RPMI8226 (cell line): Measurements from ENCODE around the gene BNC2.

ENCODE experiments used
- DNase-seq: peaks from one replicate; pipeline ENCODE4 v3.0.0-alpha.2; 2015

The BNC2 gene

DNA sequence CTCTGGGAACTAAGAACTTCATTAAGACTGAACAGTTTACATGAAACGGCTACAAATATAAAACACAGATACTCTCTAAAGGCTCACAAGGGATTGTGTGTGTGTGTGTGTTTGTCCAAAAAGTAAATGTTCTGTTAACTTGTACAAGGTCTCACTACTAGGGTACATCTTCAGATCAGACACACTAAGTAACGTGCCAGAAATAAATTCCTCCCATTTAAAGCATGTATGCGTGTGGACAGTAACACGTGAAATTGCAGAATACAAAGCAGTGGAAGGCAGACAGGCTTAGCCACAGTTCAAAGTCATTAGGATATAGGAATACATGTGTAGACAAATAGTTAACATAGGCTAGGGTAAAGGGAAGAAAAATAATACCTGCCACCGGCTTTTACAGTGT, 1.8 kb downstream of the BNC2 start:
- DNase-seq = no peak

DNA sequence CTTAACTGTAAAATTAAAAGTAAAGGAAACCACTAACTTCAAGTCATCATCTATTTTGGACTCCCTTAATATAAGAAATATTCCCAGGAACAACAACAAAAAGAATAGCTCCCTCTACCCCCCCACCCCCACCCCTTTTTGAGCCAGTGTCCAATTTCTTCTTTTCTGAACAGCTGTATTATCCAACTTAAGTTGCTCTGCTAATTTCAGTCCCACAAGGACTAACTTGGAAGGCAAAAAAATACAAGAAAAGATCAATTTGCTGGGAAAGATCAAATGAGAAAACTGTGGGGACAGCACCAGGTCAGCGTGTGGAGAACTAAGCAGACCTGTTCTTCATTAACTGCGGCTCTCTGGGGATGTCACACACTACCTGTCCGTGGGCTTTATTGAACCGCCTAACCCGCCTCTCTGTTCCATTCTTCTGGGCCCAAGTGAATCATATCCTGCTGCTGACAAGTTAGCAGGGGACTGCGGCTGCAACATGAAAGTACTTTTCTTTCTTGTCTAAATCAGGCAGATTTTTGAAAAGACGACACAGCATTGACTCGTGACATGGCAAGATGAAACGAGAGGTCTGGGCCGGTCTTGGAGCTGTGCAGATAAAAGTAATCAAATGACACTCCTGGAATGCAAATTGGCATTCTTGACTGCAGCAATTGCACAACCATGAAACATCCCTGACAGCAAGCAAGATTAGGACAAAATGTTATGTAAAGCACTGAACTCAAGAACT, 2.7 kb downstream of the BNC2 start:
- no peak for DNase-seq

DNA sequence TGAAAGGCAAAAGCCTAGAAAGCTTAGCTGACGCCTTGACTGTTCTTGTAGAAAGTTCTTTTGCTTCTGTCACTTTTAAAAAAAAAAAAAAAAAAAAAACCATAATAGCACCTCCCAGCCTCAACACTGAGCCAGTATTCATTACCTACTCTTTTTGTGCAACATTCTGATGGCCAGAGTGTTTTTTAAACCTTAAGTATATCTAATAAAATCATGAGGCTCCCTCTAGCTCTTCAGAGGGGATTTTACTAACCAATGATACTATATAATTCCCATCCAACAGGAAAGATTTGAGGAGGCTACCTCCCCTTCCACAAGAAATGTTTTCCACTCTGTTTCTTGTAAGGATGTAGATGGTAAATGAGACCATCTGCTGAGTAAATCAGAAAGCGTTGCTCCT, 3.9 kb downstream of the BNC2 start:
- DNase-seq = no peak

DNA sequence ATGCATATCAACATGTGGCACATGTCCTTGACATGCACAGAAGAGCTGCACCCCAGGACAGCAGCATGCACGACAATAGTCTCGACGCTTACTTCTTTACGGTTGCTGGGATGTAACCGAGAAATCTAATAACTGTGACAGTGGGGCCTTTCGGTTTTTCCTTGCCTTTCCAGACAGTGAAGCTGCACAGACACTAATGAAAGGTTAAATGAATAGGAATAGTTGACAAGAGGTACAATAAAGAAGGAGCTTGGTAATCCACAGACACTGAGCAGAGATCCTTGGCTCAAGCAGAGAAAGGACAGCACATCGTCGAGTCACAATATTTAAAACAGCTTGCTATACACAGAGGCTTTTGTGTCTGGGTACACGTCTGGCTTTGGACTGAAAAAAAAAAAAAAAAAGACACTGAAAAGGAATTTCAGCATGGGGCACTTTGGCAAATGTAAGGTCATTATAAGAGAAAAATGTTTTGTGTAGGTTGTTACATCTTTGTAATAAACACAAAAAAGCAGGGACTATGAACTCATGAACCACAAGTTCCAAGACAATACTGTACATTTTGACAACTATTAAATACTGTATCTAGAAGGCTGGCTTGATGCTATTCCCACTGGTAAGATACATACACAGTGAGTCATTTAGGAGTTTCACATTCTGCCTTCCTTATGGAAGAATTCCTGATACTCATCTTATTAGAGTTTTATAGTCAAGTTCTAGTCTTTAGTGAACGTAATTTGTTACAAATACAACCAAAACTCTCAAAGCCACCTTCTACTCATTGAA, 5.6 kb downstream of the BNC2 start:
- no peak for DNase-seq

DNA sequence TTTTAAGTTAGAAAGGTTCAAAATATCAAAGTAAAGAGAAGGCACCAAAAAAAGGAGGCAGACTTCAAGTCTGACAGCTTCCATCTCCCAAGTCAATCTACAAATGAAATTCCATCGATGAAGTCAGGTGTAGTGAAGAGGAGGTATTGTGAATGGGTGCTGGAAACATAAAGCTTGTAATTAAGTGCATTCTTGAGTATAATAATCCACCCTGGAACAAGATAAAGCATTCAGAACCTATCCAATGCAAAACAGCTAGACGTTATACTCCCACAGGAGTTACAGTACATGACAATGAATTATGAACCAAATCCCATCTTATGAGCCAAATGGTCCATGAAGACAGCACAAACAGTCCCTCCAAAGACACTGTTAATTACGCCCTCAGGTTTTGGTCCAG, 22.3 kb downstream of the BNC2 start:
- no peak for DNase-seq

DNA sequence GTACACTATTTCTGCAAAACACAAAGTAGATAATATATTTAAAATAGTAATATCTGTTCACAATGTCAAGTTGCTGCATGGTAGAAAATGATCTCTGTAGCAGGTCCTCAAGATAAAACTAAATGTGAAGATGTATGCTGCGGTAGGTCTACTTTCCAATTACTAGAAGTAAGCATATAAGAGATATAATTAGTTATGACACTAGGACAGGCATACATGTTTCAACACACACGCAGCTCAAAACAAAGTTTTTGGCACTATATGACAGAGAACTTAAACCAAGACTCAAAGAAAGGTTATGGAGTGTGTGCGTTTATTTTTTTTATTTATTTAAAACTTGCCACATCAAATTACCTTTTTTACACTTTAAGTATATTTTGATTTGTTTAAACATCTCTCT, 23.5 kb downstream of the BNC2 start:
- no peak for DNase-seq

DNA sequence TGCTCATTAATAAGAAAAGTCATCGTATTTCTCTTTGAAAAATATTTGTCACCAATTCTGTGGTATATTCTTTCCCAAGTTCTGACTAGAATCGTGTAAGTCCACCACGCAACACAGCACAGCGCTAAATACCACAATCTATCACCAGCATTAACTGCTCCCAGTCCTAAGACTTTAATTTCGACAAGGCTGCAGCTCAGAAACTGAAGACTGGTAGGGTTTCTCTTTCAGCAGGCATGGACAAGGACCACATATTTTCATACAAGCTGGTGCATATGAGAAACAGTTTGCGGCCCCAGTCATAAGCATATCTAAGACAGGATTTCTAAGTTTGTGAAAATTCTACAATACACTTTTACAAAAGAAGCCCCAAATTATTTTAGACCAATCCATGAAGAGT, 24.1 kb downstream of the BNC2 start:
- no peak for DNase-seq

DNA sequence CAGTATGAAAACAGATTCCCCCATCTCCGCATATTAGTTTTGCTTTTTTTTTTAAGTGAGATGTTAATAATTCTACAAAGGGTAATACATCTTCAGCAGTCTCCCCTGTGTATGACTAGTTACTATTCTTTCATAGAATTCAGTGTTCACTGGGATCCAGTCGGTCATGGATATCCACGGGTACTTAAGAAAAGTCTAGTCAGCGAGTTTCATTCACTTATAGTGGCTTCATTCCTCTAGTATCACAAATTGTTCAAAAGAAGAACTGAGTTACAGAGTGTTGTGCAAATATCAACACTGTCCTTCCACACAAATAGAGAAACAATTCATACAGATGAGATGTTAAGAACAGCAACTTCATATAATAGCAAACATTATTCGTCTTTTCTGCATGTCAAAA, 35.7 kb downstream of the BNC2 start:
- DNase-seq = no peak

DNA sequence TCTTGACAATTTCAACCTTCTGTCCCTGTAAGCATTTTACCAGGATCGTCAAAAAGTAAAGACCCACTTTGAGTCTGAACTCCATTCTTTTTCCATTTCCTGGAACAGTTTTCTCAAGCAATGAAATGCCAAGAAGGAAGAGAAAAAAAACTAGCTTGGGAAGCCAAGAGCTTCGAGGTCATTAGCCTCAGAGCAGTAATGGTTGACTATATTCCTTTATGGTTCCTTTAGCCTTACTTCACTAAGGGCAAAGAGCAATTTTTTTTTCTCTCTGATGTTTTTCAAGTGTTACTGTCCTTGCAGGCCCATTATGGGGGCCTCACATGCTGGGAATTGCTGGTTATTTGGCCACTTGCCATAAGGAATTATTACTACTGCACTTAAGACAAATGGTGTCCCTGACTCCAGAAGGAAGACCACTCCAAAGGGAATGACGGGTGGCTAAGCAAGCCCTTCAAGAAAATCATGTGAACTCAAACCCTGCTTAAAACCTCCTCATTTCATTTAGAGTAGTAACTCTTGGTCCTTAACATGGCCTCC, 37.1 kb downstream of the BNC2 start:
- DNase-seq = no peak

DNA sequence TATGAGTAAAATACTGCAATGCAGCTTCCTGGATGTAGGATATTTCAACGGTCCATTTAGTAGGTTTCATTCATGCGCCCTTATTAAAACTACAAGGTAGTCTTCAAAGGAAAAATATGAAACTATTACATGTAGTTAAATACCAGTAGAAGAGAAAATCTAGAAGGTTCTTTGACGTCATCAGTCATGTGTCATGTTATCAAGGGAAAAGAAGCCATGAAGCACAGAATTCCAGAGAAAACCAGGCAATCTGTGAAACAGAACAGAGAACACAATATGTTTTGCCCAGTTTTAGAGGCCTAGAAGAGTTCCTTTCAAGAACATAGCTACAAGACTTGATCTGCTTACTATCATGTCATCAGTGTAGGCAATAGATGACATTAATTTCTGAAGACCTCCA, 38.4 kb downstream of the BNC2 start:
- no peak for DNase-seq

DNA sequence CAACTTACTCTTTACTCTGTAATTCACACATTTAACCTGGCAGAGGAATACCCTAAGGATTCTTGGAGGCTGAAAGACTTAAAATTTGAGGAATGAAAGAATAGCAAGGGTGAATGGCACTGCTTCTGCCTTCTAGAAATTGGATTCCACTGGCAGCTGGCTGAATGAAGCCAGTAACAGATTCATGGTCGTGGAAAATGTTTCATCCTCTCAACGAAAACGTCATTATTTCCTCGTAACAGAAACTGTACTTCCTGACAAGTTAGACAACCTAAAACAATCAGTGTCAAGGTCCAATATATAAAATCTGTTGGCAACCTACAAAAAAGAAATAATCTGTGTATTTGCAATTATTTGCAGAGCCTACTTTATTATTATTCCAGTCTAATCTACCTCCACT, 39.7 kb downstream of the BNC2 start:
- DNase-seq = no peak

DNA sequence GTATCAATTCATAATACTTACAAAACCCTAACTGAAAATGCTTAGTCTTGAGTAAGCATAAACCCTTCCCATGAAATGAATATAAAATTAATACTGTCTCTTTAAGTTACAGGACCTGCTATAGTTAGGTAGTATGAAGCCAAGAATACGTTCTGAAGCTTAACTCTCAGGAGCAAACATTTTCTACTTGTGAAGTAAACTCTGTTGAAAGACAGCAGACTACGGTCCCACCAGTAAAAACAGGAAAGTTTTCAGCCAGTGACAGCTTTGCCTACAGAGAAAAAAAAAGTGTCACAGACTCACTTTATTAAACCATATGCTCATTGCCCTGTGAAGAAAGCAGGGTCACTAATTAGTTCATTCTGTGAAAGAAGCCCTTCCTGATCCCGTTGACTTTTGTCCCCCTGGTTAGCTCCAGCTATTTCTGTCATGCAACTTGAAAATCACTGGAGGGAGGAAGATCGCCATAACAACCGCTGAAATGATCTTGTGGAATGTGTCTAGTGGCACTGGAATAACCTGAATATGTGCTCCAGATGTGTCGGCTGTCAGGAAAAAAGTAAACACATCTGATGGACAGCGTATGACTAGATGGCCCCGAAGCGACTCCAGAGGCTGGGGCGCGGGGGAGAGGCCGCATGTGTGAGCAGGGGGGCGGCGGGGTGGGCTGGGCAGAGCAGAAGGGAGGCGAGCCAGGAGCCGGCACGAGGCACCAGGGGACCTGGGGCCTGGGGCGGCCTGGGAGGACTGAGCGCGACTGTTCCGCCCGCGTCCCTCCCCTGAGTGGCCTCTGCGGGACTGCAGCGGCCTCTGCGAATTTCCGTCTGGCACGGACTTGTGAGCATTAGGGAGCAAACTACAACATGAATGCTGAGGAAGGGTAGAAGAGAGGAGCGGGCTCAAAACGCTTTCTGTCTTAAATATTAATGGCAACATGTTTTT, 41.9 kb downstream of the BNC2 start:
- no peak for DNase-seq

DNA sequence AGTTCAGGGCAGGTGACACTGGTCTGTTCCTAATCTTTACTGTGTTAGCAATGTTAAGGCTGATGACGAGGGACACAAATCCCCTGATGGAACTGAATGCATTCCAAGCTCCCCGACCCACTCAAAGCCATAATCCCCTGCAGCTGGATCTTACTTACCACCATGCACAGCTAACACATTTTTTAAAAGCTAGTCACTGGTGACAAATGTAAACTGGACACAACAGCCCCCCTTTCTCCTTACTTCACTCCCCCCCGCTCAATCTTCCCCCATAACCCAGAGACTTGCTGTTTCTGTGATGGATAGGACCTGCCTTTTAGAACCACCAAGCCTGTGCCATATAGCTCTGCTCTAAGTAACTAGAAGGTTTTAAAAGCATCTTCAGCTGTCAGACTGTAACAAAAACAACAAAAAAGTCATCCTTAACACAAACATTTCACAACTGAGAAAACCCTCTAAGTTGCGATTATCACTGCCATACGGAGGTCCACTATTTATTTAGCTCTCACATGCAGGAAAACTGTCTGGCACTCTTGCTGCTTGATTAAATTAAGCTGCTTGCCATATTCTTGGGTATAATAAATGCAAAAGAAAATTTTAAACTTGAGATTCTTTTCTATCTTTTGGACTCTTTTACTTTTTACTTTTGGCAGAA, 44.4 kb downstream of the BNC2 start:
- DNase-seq = no peak

DNA sequence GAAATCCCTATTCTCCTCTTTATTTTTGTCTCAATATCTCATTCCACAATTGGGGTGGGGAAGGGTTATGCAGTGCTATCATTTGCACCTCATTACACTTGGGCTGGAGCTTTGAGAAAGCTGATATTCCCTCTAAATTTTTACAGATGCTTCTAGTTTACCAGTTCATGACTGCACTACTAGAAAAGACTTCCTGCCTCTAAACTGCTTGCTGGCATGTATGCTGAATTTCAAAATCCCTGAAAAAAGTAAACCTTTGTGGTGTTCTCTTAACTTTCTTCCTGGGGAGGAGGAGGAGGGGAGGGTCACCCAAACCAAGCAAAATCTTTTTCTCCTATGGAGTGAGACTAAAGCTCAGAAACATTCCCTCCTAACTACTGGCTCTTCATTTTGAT, 45.1 kb downstream of the BNC2 start:
- no peak for DNase-seq

DNA sequence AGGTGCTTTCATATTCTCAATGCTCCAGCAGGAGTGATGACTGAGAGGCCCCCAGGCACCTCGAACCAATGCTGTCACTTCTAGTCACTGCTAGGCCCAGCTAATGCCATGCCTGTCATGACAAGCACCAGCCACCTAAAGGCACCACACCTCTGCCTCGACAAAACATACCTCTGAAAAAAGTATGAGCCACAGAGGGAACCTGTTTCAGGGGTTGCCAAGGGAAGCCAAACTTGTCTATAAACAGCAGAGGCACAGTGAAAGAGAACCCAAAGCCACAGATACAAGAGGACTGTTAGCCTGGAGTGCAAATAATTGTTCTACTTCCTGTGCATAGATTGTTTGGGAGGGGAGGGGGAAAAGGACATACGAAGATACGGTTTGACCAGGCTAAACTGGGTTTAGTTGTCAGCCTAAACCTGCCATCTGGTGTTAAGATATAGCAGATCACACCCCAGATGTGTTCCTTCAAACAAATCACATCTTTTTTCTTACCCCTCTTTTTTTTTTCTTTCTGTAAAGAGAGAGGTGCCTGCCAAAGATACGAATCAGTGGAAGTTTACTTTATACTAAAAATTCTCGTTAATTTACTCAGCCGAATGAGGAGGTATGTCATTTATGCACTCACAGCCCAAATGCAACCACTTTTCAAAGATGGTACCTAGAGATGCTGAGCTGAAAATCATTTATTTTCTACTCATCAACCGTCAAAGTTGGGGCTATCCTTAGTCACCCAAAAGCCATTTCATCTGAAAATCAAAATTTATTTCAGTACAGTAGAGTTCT, 45.7 kb downstream of the BNC2 start:
- DNase-seq = peak; percentile 32

DNA sequence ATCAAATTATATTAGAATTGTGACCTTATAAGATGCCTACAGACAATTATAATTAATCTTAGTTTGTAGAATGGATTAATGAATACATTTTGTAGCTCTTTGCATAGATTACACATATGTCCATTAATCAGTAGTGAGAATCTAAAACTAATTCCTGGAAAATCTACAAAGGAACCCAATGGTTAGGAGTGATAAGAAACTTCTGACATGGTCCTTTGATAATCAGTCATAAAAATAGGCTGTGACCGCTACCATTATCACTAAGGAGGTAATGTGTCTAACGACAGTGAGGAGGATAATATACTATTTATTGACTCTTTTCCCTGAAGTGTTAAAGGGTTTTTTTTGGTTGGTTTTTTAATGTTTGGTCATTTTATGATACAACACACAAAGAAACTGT, 46.6 kb downstream of the BNC2 start:
- DNase-seq = no peak

DNA sequence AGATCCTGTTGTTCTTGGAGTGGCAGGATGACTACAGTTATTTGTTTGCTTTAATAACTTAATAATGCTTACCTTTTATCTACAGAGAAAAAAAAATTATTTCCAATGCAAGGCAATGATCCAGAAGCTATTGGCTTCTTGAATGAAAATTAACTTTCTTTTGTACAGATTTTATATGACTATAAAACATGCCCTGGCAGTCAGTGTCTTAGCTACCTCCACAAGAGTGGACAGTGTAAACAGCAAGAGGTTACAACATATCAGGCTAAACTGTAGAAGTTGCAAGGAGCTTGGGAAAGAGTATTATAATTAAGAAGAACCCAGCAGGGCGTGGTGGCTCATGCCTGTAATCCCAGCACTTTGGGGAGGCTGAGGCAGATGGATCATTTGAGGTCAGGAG, 49.1 kb downstream of the BNC2 start:
- DNase-seq = no peak

DNA sequence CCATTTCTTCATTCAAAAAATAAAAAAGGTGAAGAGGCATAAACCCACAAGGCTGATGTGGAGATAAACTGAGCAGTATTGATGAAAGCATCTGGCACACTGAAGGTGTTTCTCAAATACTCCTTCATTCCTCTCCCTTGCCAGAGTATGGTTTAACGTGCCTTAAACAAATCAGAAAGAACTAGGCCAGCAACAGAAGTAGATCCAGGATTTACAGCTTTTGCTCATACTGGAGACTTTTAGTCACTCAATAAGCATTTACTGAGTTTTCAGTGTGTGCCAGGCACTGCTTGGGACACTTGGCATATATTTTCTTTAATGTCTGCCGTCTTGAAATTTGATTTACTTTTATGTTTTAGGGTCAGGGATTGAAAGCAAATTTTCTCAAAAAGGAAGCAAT, 53.0 kb downstream of the BNC2 start:
- DNase-seq = no peak

DNA sequence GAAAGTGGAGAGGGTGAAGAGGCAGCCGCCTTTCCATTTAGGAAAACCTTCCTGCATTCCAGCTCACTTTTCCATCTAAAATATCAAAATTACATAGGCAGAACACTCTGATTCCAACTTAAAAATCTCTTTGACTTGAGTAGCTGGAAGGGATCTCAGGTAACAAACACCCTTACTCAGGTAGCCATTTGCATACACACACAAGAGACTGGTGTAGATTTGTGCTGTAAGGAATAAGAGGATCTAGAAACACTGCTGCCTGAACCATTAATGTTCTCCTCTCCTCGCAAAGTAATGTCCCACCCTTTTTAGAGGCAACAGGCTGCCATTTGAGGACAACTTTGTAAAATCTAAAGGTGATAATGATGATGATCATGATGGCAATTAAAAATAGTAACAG, 53.5 kb downstream of the BNC2 start:
- no peak for DNase-seq

DNA sequence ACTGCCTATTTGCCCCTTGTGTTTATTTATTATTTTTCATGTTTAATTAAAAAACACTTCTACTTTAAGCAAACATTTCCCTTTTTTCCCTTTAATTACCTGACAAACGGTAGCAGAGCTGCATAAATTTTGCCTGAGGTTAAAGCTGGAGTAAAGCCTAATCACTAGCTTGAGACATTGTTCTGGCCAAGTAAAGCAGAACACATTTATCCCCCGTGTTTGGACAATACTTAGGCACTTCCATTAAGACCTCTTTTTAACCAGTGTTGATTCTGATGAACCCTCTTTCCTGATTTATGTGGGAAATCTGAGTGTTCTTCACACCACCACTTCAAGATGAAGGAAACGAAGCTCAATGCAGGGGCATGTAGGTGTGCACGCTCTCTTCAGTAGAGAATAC, 54.5 kb downstream of the BNC2 start:
- no peak for DNase-seq

DNA sequence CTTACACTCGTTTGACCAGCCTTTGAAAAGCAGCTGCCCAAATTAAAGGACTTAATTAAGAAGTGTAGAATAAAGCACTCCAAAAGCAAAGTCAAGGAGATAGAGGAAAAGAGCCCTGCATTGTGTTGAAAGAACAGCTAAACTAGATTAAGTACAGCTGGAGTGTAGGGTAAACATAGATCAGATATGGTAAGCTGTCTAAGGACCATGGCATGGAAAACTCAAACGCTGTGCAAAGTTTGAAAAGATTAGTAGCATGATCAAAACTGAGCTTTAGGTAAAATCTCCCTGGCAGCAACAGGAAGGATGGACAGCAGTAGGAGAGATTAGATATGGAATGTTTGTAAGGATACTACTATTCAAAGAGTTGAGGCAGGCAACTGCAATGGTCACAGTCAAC, 55.4 kb downstream of the BNC2 start:
- no peak for DNase-seq

DNA sequence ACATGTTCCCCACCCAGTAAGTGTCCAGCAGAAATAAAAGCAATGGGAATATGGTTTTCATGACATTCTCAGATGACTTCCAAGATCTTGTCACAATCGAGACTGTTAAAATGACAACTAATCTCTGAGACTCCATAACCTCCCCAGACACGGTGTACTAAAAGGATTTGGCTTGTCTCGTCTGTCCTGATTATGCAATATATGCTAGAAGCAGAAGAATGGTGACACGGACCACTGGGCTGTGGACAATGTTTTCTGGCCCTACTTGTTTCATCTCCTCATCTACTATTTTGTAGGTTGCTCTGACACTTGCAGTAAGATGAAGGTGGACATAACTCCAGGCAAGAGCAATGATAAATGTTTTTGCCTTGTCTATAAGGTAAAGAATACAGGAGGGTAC, 56.6 kb downstream of the BNC2 start:
- no peak for DNase-seq
